HG02943 (cell line): ENCODE data around the gene KPNB1.

Experiments
- ATAC-seq: cut with Tn5 transposase; IDR thresholded peaks from one replicate; pipeline ENCODE4 v1.9.1; 2021; ENCODE audit warnings: mild to moderate bottlenecking, low read depth, moderate library complexity; ENCODE audit not compliant: unreplicated experiment

The KPNB1 gene

GRCh38 chr17:47725446-47726111 is 75.9 kb downstream of the KPNB1 start:
- ATAC-seq = no peak

DNA sequence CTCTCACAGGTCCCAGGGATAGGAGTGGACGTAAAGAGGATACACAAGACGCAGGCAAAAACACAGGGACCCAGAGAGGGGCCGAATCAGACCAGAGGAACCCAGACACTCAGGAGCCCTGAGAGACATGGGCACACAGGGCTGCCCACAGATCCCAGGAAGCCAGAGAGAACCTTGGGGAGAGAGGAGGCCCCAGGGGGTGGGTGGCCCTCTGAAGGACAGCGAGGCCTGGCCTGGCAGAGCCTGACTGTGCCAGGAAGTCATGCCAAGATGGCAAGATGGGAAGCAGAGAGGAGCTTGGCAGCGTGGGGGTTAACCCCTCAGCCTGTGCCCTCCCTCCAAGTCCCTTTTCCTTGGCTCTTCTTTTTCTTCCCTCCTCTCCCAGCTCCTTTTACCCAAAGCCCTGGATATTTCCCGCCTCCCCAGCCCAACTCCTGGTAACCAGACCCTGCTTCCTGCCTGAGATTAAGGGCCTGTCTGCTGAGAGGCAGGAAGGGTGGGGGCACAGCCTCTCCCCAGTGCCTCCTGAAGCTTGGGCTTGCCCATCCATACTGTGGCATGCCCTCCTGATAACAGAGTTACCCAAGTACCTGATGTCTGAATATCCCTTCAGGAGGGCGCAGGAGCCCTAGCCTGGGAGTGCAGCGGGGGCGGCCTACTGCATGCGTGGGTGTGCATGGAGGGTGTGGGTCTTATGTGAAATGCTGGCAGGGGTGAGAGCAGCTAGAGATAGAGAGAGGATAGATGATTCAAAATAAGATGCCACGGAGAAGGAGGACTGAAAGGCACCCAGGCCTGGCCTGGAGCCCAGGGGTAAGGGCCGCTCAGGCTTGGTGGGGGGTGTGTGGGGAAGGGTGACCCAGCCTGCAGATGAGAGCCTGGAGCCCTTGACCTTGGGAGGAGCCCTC is 77.3 kb downstream of the KPNB1 start:
- no peak for ATAC-seq

DNA sequence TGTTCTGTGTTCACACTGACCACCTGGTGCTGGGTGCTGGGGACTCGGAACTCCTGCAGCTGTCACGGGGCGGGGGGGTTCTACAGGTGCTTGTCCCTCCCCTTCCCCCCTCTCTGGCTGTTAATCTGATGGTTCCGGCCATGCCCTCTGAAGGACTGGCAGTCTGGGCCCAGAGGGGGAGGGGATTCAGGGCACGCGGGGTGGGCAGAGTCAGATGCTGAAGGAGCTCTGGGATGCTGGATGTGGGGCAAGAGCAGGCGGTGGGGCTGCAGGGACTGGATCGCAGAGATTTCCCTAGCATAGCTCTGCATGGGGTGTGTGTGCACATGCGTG is 78.0 kb downstream of the KPNB1 start:
- ATAC-seq = no peak

DNA sequence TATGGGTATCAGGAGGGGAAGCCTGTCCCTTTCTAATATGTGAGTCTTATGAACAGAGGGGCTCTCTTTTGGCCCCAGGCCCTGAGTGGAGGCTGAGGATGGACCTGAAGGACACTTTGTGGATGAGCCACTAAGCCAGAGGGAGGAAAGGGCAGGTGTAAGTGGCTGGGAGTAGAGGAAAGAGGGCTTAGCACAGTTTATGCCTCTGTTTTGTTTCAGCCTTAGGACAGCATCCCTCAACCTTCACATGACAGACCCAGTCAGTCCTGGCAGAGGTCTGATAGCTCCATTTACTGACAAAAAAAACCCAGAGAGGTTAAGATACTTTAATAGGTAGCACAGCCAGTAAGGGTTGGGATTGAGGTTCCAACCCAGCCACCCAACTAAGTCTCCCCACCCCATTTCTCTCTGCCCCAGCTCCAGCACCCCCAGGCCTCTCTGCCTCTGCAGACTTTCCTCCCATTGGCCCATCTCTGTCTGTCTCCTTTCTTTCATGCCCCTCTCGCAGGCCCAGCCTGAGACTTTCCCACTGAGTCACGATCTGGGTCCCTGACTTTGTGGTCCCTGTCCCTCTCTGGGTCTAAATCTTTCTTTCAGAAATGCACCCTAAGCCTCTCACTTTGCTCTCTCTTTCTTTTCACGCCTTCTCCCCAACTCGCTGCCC is 78.6 kb downstream of the KPNB1 start:
- ATAC-seq = no peak

- no peak for ATAC-seq
Measured at GRCh38 chr17:47729476-47729875, 79.8 kb downstream of the KPNB1 start.

- ATAC-seq = no peak
Measured at GRCh38 chr17:47730681-47731080, 81.0 kb downstream of the KPNB1 start.

DNA sequence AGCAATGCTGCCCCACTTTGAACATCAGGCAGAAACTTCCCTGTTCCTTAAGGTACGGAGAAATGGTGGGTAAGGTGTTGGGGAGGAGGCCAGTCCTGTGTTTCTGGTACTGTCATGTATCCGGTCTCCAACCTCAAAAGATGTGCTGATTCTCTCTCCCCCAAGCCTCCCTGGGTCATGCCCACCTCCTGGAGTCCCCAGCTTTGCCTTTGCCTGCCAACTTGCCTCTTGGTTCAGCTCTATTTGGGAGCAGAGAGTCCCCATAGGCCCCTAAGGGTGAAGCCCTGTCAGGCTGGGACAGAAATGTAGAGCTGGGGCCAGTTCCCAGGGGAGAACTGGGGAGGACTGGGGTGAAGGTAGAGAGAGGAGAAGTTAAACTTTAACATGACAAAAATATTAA is 81.7 kb downstream of the KPNB1 start:
- ATAC-seq = no peak

DNA sequence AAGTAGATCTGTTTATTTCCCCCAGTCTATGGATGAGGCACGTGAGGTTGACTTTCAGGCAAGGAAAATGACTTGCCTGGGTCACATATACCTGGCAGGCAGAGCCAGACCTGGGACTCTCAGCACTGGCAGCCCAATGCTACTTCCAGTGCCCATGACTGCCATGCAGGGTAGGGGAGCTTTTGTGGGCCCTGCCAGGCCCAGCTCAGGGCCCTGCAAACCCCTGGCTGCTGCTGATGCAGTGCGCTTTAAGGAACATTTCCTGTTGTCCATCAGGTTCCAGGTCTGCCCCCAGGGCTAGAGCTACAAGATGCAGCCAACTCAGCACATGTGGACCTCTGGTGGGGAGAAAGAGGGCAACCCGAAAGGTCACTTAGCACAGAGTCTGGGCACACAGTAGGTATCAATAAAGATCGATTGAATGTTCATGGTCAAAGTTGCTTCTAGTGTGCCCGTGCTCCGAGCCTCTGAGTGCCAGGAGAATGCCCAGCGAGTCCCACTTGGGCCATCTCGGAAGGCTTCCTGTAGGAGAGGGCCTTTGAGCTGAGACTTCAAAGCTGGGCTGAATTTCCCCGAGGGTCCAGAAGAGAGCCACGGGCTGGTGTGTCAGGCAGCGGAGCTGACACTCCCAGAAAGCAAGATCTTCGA is 82.8 kb downstream of the KPNB1 start:
- ATAC-seq = no peak

- peak; percentile 68 for ATAC-seq
Measured at GRCh38 chr17:47733047-47733673, 83.4 kb downstream of the KPNB1 start, which contains the start of gene TBX21. Gene TBX21, plus strand, starts transcription at chr17:47733236. Its CDS starts 219 bp downstream, at chr17:47733455.

- peak; percentile 9 for ATAC-seq
Measured at GRCh38 chr17:47733674-47734410, 84.1 kb downstream of the KPNB1 start.

- no peak for ATAC-seq
Measured at GRCh38 chr17:47735139-47735464, 85.4 kb downstream of the KPNB1 start.
